HepG2 (cell line): ENCODE measurements around the gene DNPH1. TPM values are rescaled to one million over a fixed set of nuclear protein-coding genes. Genes with fewer than 3 reads are reported as not detected.

Experiments used
- HMGA1 ChIP-seq: sonication (generic); formaldehyde crosslinking; conservative IDR thresholded peaks from 2 replicates; pipeline ENCODE4 v1.4.0; 2020; ENCODE audit warnings: missing genetic modification reagents
- HNF1B ChIP-seq: sonication (generic); formaldehyde crosslinking; IDR thresholded peaks from 2 replicates; pipeline ENCODE4 v1.5.1; 2020; ENCODE audit warnings: mild to moderate bottlenecking, moderate library complexity, missing genetic modification reagents
- IRF2 ChIP-seq: IDR thresholded peaks from 2 replicates; pipeline ENCODE4 v1.6.1; 2018; ENCODE audit warnings: missing genetic modification reagents, missing compliant biosample characterization
- JUNB ChIP-seq: sonication (generic); formaldehyde crosslinking; IDR thresholded peaks from 2 replicates; pipeline ENCODE4 v1.8.0; 2022; ENCODE audit warnings: missing genetic modification reagents, mild to moderate bottlenecking, borderline replicate concordance
- KAT8 ChIP-seq: IDR thresholded peaks from 2 replicates; pipeline ENCODE4 v1.6.1; 2016; ENCODE audit warnings: missing genetic modification reagents, missing compliant biosample characterization
- KMT2A ChIP-seq: sonication (generic); formaldehyde crosslinking; IDR thresholded peaks from 2 replicates; pipeline ENCODE4 v1.4.0; 2020; ENCODE audit warnings: missing genetic modification reagents
- NFE2 ChIP-seq: sonication (generic); formaldehyde crosslinking; IDR thresholded peaks from 2 replicates; pipeline ENCODE4 v1.4.0; 2020; ENCODE audit warnings: missing genetic modification reagents
- NFE2L2 ChIP-seq: fragments of 150-350 bp; IDR thresholded peaks from 2 replicates; pipeline ENCODE4 v1.6.1; 2014; ENCODE audit warnings: low read length
- SKIL ChIP-seq: sonication (generic); formaldehyde crosslinking; IDR thresholded peaks from 2 replicates; pipeline ENCODE4 v1.8.0; 2022; ENCODE audit warnings: missing genetic modification reagents, mild to moderate bottlenecking, moderate library complexity, borderline replicate concordance
- SOX6 ChIP-seq, 2 experiments: fragments of 450-650 bp in 1 of 2; sonication (generic) in 1 of 2; formaldehyde crosslinking in 1 of 2; IDR thresholded peaks; 2 replicates each; pipeline versions ENCODE4 v1.4.0 to v1.6.1; 2017 to 2020; ENCODE audit warnings: antibody characterized with exemption in 1 of 2, mild to moderate bottlenecking in 1 of 2, missing genetic modification reagents in 1 of 2
- THAP8 ChIP-seq: sonication (generic); formaldehyde crosslinking; IDR thresholded peaks from 2 replicates; pipeline ENCODE4 v1.5.1; 2020; ENCODE audit warnings: missing genetic modification reagents, mild to moderate bottlenecking, borderline replicate concordance
- TMF1 ChIP-seq: sonication (generic); formaldehyde crosslinking; IDR thresholded peaks from 2 replicates; pipeline ENCODE4 v1.8.1; 2022; ENCODE audit warnings: low read depth, missing genetic modification reagents
- ZBTB44 ChIP-seq: sonication (generic); formaldehyde crosslinking; IDR thresholded peaks from 2 replicates; pipeline ENCODE4 v1.4.0; 2020; ENCODE audit warnings: missing genetic modification reagents
- ZBTB46 ChIP-seq: sonication (generic); formaldehyde crosslinking; IDR thresholded peaks from 2 replicates; pipeline ENCODE4 v1.4.0; 2020; ENCODE audit warnings: mild to moderate bottlenecking, missing genetic modification reagents, borderline replicate concordance
- ZFP37 ChIP-seq: sonication (generic); formaldehyde crosslinking; IDR thresholded peaks from 2 replicates; pipeline ENCODE4 v1.4.0; 2020; ENCODE audit warnings: missing genetic modification reagents, borderline replicate concordance
- ZNF670 ChIP-seq: sonication (generic); formaldehyde crosslinking; IDR thresholded peaks from 2 replicates; pipeline ENCODE4 v1.8.0; 2022; ENCODE audit warnings: mild to moderate bottlenecking, missing genetic modification reagents, borderline replicate concordance
- ZNF841 ChIP-seq: sonication (generic); formaldehyde crosslinking; IDR thresholded peaks from 2 replicates; pipeline ENCODE4 v1.8.1; 2023; ENCODE audit warnings: missing genetic modification reagents, borderline replicate concordance
- ZSCAN5A ChIP-seq: sonication (generic); formaldehyde crosslinking; IDR thresholded peaks from 2 replicates; pipeline ENCODE4 v1.8.0; 2022; ENCODE audit warnings: mild to moderate bottlenecking, missing genetic modification reagents, borderline replicate concordance
- polyA plus RNA-seq, 8 experiments: library from polyadenylated mRNA; depleted of rRNA in 3 of 8; stranded (reverse) in 7 of 8; unstranded in 1 of 8; fragments of >200 nt; fragmentation: Illumina TruSeq in 4 of 8; extraction: Trizol in 4 of 8; gene quantifications; 2 replicates each; pipeline versions ENCODE4 v1.2.1 to v1.2.3, GENCODE V29; 2011 to 2016; ENCODE audit warnings: low read depth in 4 of 8, missing spikeins in 1 of 8, mixed read lengths in 1 of 8; ENCODE audit not compliant: insufficient read depth in 1 of 8
- total RNA-seq, 5 experiments: library from RNA; depleted of rRNA; stranded (reverse); fragments of >200 nt; fragmentation: Illumina TruSeq; extraction: Trizol; gene quantifications; 2 replicates each; pipeline ENCODE4 v1.2.3, GENCODE V29; 2016; ENCODE audit warnings: low read depth in 1 of 5

The DNPH1 gene
- total and polyA plus RNA-seq, 2 of the 13 experiments (the other 11 are each of a cell fraction or from before 2014, with no cell fraction given): 56.5 to 75.1 TPM

GRCh38 chr6:43181942-43182860 lies 47.1 kb downstream of the DNPH1 start, which contains the start of gene CUL9 (continued):
- TF ChIP-seq SOX6 (IDR thresholded peaks at IDR 0.05) (no peak), SOX6 (CRISPR knock-in tag; IDR thresholded peaks at IDR 0.05) (peak; percentile 75; the same call in 1 of the 2 replicates), ZBTB46 (CRISPR knock-in tag) (0 out of 2 replicates have a peak, but pooled peaks have one; percentile 71), SKIL (no peak), HMGA1 (CRISPR knock-in tag) (no peak), ZBTB44 (0 out of 2 replicates have a peak, but pooled peaks have one; percentile 64), NFE2L2 (no peak), IRF2 (CRISPR knock-in tag) (peak; percentile 94), JUNB (CRISPR knock-in tag) (0 out of 2 replicates have a peak, but pooled peaks have one; percentile 14), TMF1 (0 out of 2 replicates have a peak, but pooled peaks have one; percentile 66), ZNF670 (peak; percentile 6; the same call in 1 of the 2 replicates), ZFP37 (peak; percentile 83; the same call in 1 of the 2 replicates), KMT2A (CRISPR knock-in tag) (peak; percentile 96), ZNF841 (CRISPR knock-in tag) (no peak), HNF1B (CRISPR knock-in tag) (peak; percentile 37; the same call in 1 of the 2 replicates), KAT8 (CRISPR knock-in tag) (peak; percentile 99), NFE2 (CRISPR knock-in tag) (no peak), THAP8 (CRISPR knock-in tag) (no peak), ZSCAN5A (peak; percentile 70; the same call in 1 of the 2 replicates)
